K562 (cell line): ENCODE results near the gene GART. TPM values are rescaled to one million over a fixed set of nuclear protein-coding genes. Genes with fewer than 3 reads are reported as not detected.

Experiments
- ATAC-seq: fragments of 200-7000 bp; cut with Tn5 transposase; 3 replicates; pipeline ENCODE4 v1.9.1; 2020; ENCODE audit warnings: moderate library complexity
- BruUV-seq: library from RNA; stranded (reverse); fragments of 400-500 nt; replicated peaks from 2 replicates; lab custom pipeline; 2021; lab: Mats Ljungman, UMichigan
- CTCF ChIA-PET: fragments of 300-600 bp; formaldehyde crosslinking; extraction: SDS; loops from one replicate; lab custom pipeline; 2021; ENCODE audit warnings: low intra/inter-chr PET ratio; lab: Yijun Ruan, JAX
- POLR2A ChIA-PET: fragments of 300-600, 350-650 bp; sonication (Branson Sonifier 250); formaldehyde crosslinking; extraction: SDS; loops from one replicate; lab custom pipeline; 2021; ENCODE audit warnings: antibody characterized with exemption, inconsistent platforms; lab: Yijun Ruan, JAX
- DNase-seq, 4 experiments: peaks; one replicate each; pipeline versions ENCODE4 v3.0.0 to v3.0.0-alpha.2; 2011 to 2018; ENCODE audit warnings: low spot score in 3 of 4, mixed read lengths in 3 of 4; ENCODE audit errors: extremely low read depth in 1 of 4
- FAIRE-seq: peaks from 2 replicates; lab custom pipeline; 2011; peaks lifted over from hg19 to GRCh38; lab: Jason Lieb, UNC
- H2AFZ ChIP-seq: 2 replicates; pipeline ENCODE4 v1.6.0; 2011; ENCODE audit warnings: low read depth, low read length, control low read depth, inconsistent platforms
- H3K27ac ChIP-seq: fragments of 200-600 bp; 3 replicates; pipeline ENCODE4 v1.8.0; 2011; ENCODE audit warnings: low read depth, mild to moderate bottlenecking, control low read depth, inconsistent platforms, low read length, moderate library complexity, mixed read lengths; ENCODE audit errors: extremely low read depth
- H3K27me3 ChIP-seq, 2 experiments: fragments of 300-600 bp in 1 of 2; 2 replicates in 1 of 2; 3 replicates in 1 of 2; pipeline versions ENCODE4 v1.6.0 to v1.8.0; 2011; ENCODE audit warnings: inconsistent platforms in 2 of 2, low read length in 2 of 2, mild to moderate bottlenecking in 1 of 2, mixed read lengths in 1 of 2, moderate library complexity in 1 of 2; ENCODE audit not compliant: control insufficient read depth in 2 of 2, insufficient read depth in 2 of 2
- H3K36me3 ChIP-seq: fragments of 300-600 bp; 3 replicates; pipeline ENCODE4 v1.8.0; 2011; ENCODE audit warnings: mild to moderate bottlenecking, low read length, inconsistent platforms; ENCODE audit not compliant: control insufficient read depth, insufficient read depth
- H3K4me1 ChIP-seq, 2 experiments: fragments of 200-600 bp in 1 of 2; replicated peaks in 1 of 2; 2 replicates in 1 of 2; 3 replicates in 1 of 2; pipeline versions ENCODE4 v1.5.1 to v1.8.0; 2011; ENCODE audit warnings: inconsistent platforms in 2 of 2, low read length in 2 of 2, mild to moderate bottlenecking in 1 of 2, mixed read lengths in 1 of 2, moderate library complexity in 1 of 2; ENCODE audit not compliant: control insufficient read depth in 2 of 2, insufficient read depth in 2 of 2
- H3K4me2 ChIP-seq: 2 replicates; pipeline ENCODE4 v1.6.1; 2011; ENCODE audit warnings: low read length, control low read depth, inconsistent platforms, mixed read lengths; ENCODE audit not compliant: insufficient read depth
- H3K4me3 ChIP-seq: fragments of 200-600 bp; sonication (generic), shearing (Covaris generic); 2 replicates; pipeline ENCODE4 v1.5.1; 2016; ENCODE audit warnings: control low read depth, inconsistent platforms
- H3K79me2 ChIP-seq: fragments of 200-600 bp; 3 replicates; pipeline ENCODE4 v1.8.0; 2011; ENCODE audit warnings: low read length, inconsistent platforms; ENCODE audit not compliant: control insufficient read depth, insufficient read depth
- H3K9ac ChIP-seq, 2 experiments: 2 replicates each; pipeline versions ENCODE4 v1.6.0 to v1.6.1; 2011; ENCODE audit warnings: low read depth in 2 of 2, low read length in 2 of 2, control low read depth in 1 of 2, inconsistent platforms in 1 of 2, mild to moderate bottlenecking in 1 of 2, mixed read lengths in 1 of 2; ENCODE audit not compliant: insufficient read depth in 1 of 2
- H3K9me1 ChIP-seq: one replicate; pipeline ENCODE4 v1.6.0; 2011; ENCODE audit warnings: inconsistent platforms, mild to moderate bottlenecking, low read length, moderate library complexity; ENCODE audit not compliant: control insufficient read depth, insufficient read depth
- H3K9me3 ChIP-seq: replicated peaks from 2 replicates; pipeline ENCODE4 v1.5.1; 2011; ENCODE audit warnings: low read depth, low read length, inconsistent platforms; ENCODE audit not compliant: control insufficient read depth, insufficient read depth
- H4K20me1 ChIP-seq: replicated peaks from 2 replicates; pipeline ENCODE4 v1.6.1; 2011; ENCODE audit warnings: low read length, inconsistent platforms, mixed read lengths; ENCODE audit not compliant: control insufficient read depth, insufficient read depth
- CEBPB ChIP-seq: fragments of 450-650 bp; IDR thresholded peaks from 2 replicates; pipeline ENCODE4 v1.6.1; 2016; ENCODE audit warnings: missing genetic modification characterization, missing compliant biosample characterization
- CEBPG ChIP-seq, 3 experiments: fragments of 200-800 bp in 1 of 3; sonication (Bioruptor generic) in 1 of 3; sonication (generic) in 1 of 3; formaldehyde crosslinking in 1 of 3; IDR thresholded peaks in 2 of 3; conservative IDR thresholded peaks in 1 of 3; 2 replicates each; pipeline versions ENCODE4 v1.6.1 to v1.8.0; 2016 to 2022; ENCODE audit warnings: missing compliant biosample characterization in 2 of 3, missing genetic modification characterization in 2 of 3, mild to moderate bottlenecking in 1 of 3, missing genetic modification reagents in 1 of 3
- CUX1 ChIP-seq: fragments of 200-800 bp; sonication (Bioruptor generic); IDR thresholded peaks from 2 replicates; pipeline ENCODE4 v1.6.1; 2016; ENCODE audit warnings: missing genetic modification characterization, missing compliant biosample characterization
- DNMT1 ChIP-seq: fragments of 450-650 bp; IDR thresholded peaks from 2 replicates; pipeline ENCODE4 v1.6.1; 2016; ENCODE audit warnings: antibody characterized with exemption, mild to moderate bottlenecking
- FOSL1 ChIP-seq: fragments of 200-800 bp; sonication (Bioruptor generic); conservative IDR thresholded peaks from 2 replicates; pipeline ENCODE4 v1.6.1; 2016; ENCODE audit warnings: missing genetic modification characterization, missing compliant biosample characterization
- GABPB1 ChIP-seq: sonication (generic); formaldehyde crosslinking; IDR thresholded peaks from 2 replicates; pipeline ENCODE4 v1.8.0; 2022; ENCODE audit warnings: mild to moderate bottlenecking, missing genetic modification reagents
- RREB1 ChIP-seq: fragments of 250-450 bp; sonication (Bioruptor Pico); IDR thresholded peaks from 2 replicates; pipeline ENCODE4 v1.4.0; 2020
- WGBS: fragments of 100-300 bp; shearing (Covaris generic); methylation state at CpG from one replicate; pipeline ENCODE4 v1.1.6; 2016; ENCODE audit warnings: low coverage, mixed read lengths; ENCODE audit not compliant: insufficient coverage; ENCODE audit errors: missing lambda C conversion rate; 5-methylcytosine and 5-hydroxymethylcytosine counted together
- in situ Hi-C: fragments of 300-500 bp; cut with MboI; formaldehyde crosslinking; loops from 4 replicates; pipeline ENCODE4 v1.15.0; 2018; ENCODE audit warnings: inconsistent platforms, mixed read lengths
- intact Hi-C: fragments of 100-400 bp; cut with micrococcal nuclease; formaldehyde crosslinking; loops from 2 replicates; pipeline ENCODE4 v1.14.2; 2022
- polyA plus RNA-seq, 8 experiments: library from polyadenylated mRNA; depleted of rRNA in 4 of 8; stranded (reverse) in 5 of 8; unstranded in 3 of 8; fragments of >200 nt; fragmentation: Nextera tagmentation in 2 of 8; fragmentation: Illumina TruSeq in 1 of 8; extraction: Ambion mirVana in 2 of 8; extraction: Trizol in 1 of 8; gene quantifications; 2 replicates each; pipeline versions ENCODE4 v1.2.1 to v1.2.3, GENCODE V29; 2011 to 2014; ENCODE audit warnings: inconsistent platforms in 1 of 8, missing spikeins in 1 of 8
- total RNA-seq, 7 experiments: library from RNA; depleted of rRNA in 6 of 7; stranded (reverse); fragments of >200 nt in 6 of 7; fragmentation: Illumina TruSeq in 2 of 7; extraction: Trizol in 2 of 7; gene quantifications; 2 replicates each; pipeline versions ENCODE4 v1.2.1 to v1.2.3, GENCODE V29; 2011 to 2021; ENCODE audit warnings: low replicate concordance in 1 of 7

Gene GART
- total and polyA plus RNA-seq, 9 of the 15 experiments (the other 6 are each of a cell fraction or from before 2014, with no cell fraction given), result 141 to 429 (median 349) TPM

GRCh38 chr21:33518899-33519298 lies 23.0 kb downstream of the GART start:
- H3K27me3 ChIP-seq, result no peaks in the 10 kb centered on the region
- no peaks in the 10 kb centered on the region for H4K20me1 ChIP-seq
- H3K9ac ChIP-seq, result no peak overlapping the region
- H3K9me3 ChIP-seq, result no peaks in the 10 kb centered on the region
- no peak for ATAC-seq
- no peak overlapping the region for H3K4me3 ChIP-seq
- no TSS peak for BruUV-seq
- H2AFZ ChIP-seq, result no peak overlapping the region
- POLR2A ChIA-PET, result interaction anchor here (0.7 to 2.1 kb wide), 2 partner anchors 10 to 24 kb away, joined by 4 to 9 read pairs; no protein-coding TSS in a partner anchor
- FAIRE-seq, result no peak
- H3K9me1 ChIP-seq, result no peaks in the 10 kb centered on the region
- intact Hi-C loops, result no loop called here
- TF ChIP-seq DNMT1, result no peak
- no peak for TF ChIP-seq RREB1 (CRISPR knock-in tag)
- TF ChIP-seq CUX1, result no peak
- TF ChIP-seq FOSL1 (tag), result no peak
- no peak for TF ChIP-seq GABPB1 (CRISPR knock-in tag)
- no peak for TF ChIP-seq CEBPG (CRISPR knock-in tag; IDR thresholded peaks at IDR 0.05)
- TF ChIP-seq CEBPG (tag; conservative IDR thresholded peaks at IDR 0.05 in 1 of 2, IDR thresholded peaks at IDR 0.05 in 1 of 2), result peak in 1 of 2 experiments; percentile 64; a peak in 2 of 4 replicates
- peak; percentile 75 for TF ChIP-seq CEBPB (tag)
- H3K79me2 ChIP-seq, result no peaks in the 10 kb centered on the region
- no peak overlapping the region for H3K27ac ChIP-seq
- CTCF ChIA-PET, result no interaction called here
- 94% methylated on average over 4 of the region's 4 CpGs for WGBS
- peaks cover 89% of the 10 kb centered on the region for H3K36me3 ChIP-seq
- no peak for DNase-seq
- H3K4me2 ChIP-seq, result no peak overlapping the region
- no peaks in the 10 kb centered on the region for H3K4me1 ChIP-seq
- in situ Hi-C loops, result no loop called here
